ENCODE data around the gene PIGR. TPM values are rescaled to one million over a fixed set of nuclear protein-coding genes. Genes with fewer than 3 reads are reported as not detected.

PIGR gene
- total and polyA plus RNA-seq, 9 of the 15 experiments (the other 6 are each of a cell fraction or from before 2014, with no cell fraction given) = 0.01 to 1.5 (median 0.03) TPM; not detected in 4

- TF ChIP-seq CGGBP1 (CRISPR knock-in tag; IDR thresholded peaks at IDR 0.05) = no peak
- TF ChIP-seq ZNF507 (tag; conservative IDR thresholded peaks at IDR 0.05) = no peak
- no peak for TF ChIP-seq ELK3 (CRISPR knock-in tag; IDR thresholded peaks at IDR 0.05)
- TF ChIP-seq SNIP1 (IDR thresholded peaks at IDR 0.05; ENCODE audit: low read depth) = no peak
Measured at GRCh38 chr1:206902702-206903101, 43.6 kb downstream of the PIGR start (continued).

DNA sequence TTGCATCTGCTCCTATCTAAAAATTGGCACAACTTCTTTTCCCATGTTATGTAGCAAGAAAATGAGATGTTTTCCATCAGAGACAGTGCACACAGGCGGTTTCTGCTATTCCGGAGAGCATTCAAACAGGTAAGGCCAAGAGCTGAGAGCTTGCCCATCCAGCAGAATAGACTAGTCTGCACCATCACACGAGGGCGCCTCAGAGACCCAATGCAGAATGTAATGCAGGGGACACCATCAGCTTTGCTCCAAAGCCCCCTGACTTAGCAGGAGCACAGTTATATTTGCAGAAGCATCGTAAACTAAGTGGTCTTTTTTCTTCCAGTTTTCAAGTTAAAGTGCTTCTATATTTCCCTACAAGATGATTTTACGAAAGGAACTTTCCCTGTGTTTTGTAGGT lies 44.3 kb downstream of the PIGR start:
- Histone ChIP-seq H3K27me3 (ENCODE audit: control insufficient read depth in 2 of 2, insufficient read depth in 2 of 2, low read length in 2 of 2) (peaks cover 24 to 60% of the 10 kb centered on the region in 2 experiments), H3K79me2 (ENCODE audit: control insufficient read depth, insufficient read depth, low read length) (no peaks in the 10 kb centered on the region), H3K27ac (ENCODE audit: extremely low read depth, low read depth, low read length) (no peak overlapping the region), H3K4me2 (ENCODE audit: insufficient read depth, low read length) (no peak overlapping the region), H3K4me3 (no peak overlapping the region), H3K9me1 (ENCODE audit: control insufficient read depth, insufficient read depth, low read length) (no peaks in the 10 kb centered on the region), H3K36me3 (ENCODE audit: control insufficient read depth, insufficient read depth, low read length) (no peaks in the 10 kb centered on the region), H3K9me3 (replicated peaks; ENCODE audit: control insufficient read depth, insufficient read depth, low read depth, low read length) (no peaks in the 10 kb centered on the region), H3K4me1 (replicated peaks in 1 of 2; ENCODE audit: control insufficient read depth in 2 of 2, insufficient read depth in 2 of 2, low read length in 2 of 2) (no peaks in the 10 kb centered on the region; a peak in 1 of 5 replicates), H3K9ac (ENCODE audit: insufficient read depth in 1 of 2, low read depth in 2 of 2, low read length in 2 of 2) (no peak overlapping the region), H2AFZ (ENCODE audit: low read depth, low read length) (no peak overlapping the region), H4K20me1 (replicated peaks; ENCODE audit: control insufficient read depth, insufficient read depth, low read length) (no peaks in the 10 kb centered on the region)
- ATAC-seq = no peak
- POLR2A ChIA-PET = interaction anchor here (0.7 to 1.0 kb wide), 2 partner anchors 41 to 385 kb away, joined by 4 read pairs; no protein-coding TSS in a partner anchor
- CTCF ChIA-PET (ENCODE audit: low intra/inter-chr PET ratio) = interaction anchor here (0.7 kb wide), 1 partner anchor 285 kb away, joined by 3 read pairs; no protein-coding TSS in a partner anchor
- no peak for TF ChIP-seq TCF3 (CRISPR knock-in tag; IDR thresholded peaks at IDR 0.05)
- no peak for TF ChIP-seq FOXA1 (IDR thresholded peaks at IDR 0.05; ENCODE audit: borderline replicate concordance)
- no peak for TF ChIP-seq NR4A1 (CRISPR knock-in tag; IDR thresholded peaks at IDR 0.05)
- no peak for TF ChIP-seq NR4A1 (tag; IDR thresholded peaks at IDR 0.05)
- no peak for TF ChIP-seq TBL1XR1 (IDR thresholded peaks at IDR 0.05; ENCODE audit: low read length in 2 of 2)
- TF ChIP-seq TSC22D4 (tag; IDR thresholded peaks at IDR 0.05) = no peak
- TF ChIP-seq, protein P1, sequence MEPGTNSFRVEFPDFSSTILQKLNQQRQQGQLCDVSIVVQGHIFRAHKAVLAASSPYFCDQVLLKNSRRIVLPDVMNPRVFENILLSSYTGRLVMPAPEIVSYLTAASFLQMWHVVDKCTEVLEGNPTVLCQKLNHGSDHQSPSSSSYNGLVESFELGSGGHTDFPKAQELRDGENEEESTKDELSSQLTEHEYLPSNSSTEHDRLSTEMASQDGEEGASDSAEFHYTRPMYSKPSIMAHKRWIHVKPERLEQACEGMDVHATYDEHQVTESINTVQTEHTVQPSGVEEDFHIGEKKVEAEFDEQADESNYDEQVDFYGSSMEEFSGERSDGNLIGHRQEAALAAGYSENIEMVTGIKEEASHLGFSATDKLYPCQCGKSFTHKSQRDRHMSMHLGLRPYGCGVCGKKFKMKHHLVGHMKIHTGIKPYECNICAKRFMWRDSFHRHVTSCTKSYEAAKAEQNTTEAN (CRISPR knock-in tag; IDR thresholded peaks at IDR 0.05) = no peak
- TF ChIP-seq SOX6 (IDR thresholded peaks at IDR 0.05) = no peak
- no peak for TF ChIP-seq PCBP1 (IDR thresholded peaks at IDR 0.05; ENCODE audit: low read depth, low read length, poor library complexity, severe bottlenecking)
- no TSS peak for BruUV-seq (replicated peaks)
- 0% methylated on average over 6 of the region's 6 CpGs for WGBS (ENCODE audit: insufficient coverage, low coverage, missing lambda C conversion rate)
- in situ Hi-C loops (cut with MboI) = loop anchor here (25.0 kb wide), 1 partner anchor 290 kb away; the partner anchor contains the start of gene EIF2D
- FAIRE-seq = no peak
- intact Hi-C loops (cut with micrococcal nuclease) = no loop called here
- no peak for DNase-seq (ENCODE audit: extremely low read depth in 1 of 4, low spot score in 3 of 4)
